H1 (cell line): Measurements from ENCODE around the gene MARCHF9. TPM values are rescaled to one million over a fixed set of nuclear protein-coding genes. Genes with fewer than 3 reads are reported as not detected.

Experiments used
- EP300 ChIP-seq, 2 experiments: IDR thresholded peaks; 1 replicate in 1 of 2; 2 replicates in 1 of 2; pipeline ENCODE4 v1.6.1; 2011 to 2012; ENCODE audit warnings: low read depth in 2 of 2, low read length in 2 of 2, mild to moderate bottlenecking in 2 of 2, borderline replicate concordance in 1 of 2, inconsistent platforms in 1 of 2, moderate library complexity in 1 of 2
- polyA plus RNA-seq, 7 experiments: library from polyadenylated mRNA; depleted of rRNA in 3 of 7; stranded (reverse) in 5 of 7; unstranded in 2 of 7; fragments of >200 nt in 5 of 7; fragments of 200-250 nt in 2 of 7; gene quantifications; 1 replicate in 5 of 7; 2 replicates in 1 of 7; 4 replicates in 1 of 7; pipeline versions ENCODE4 v1.2.1 to v1.2.3, GENCODE V29; 2011 to 2013; ENCODE audit warnings: missing spikeins in 2 of 7, mixed read lengths in 2 of 7
- total RNA-seq: library from RNA; stranded (reverse); fragmentation: NEBNext Ultra II Directional; extraction: Animal tissue kit (Norgen Biotek cat#: 25700); gene quantifications from 2 replicates; pipeline ENCODE4 v1.2.1, GENCODE V29; 2021
- TF ChIP-seq, protein P1 (sequence below), 3 experiments: IDR thresholded peaks; 1 replicate in 2 of 3; 2 replicates in 1 of 3; pipeline versions ENCODE4 v1.5.1 to v1.6.1; 2011; ENCODE audit warnings: low read length in 3 of 3, mild to moderate bottlenecking in 3 of 3, inconsistent platforms in 2 of 3, low read depth in 1 of 3, moderate library complexity in 1 of 3; ENCODE audit not compliant: insufficient read depth in 1 of 3; ENCODE audit errors: control extremely low read depth in 1 of 3

The MARCHF9 gene
- total and polyA plus RNA-seq, 2 of the 8 experiments (the other 6 are each of a cell fraction or from before 2014, with no cell fraction given): 6.4 to 7.8 TPM

DNA sequence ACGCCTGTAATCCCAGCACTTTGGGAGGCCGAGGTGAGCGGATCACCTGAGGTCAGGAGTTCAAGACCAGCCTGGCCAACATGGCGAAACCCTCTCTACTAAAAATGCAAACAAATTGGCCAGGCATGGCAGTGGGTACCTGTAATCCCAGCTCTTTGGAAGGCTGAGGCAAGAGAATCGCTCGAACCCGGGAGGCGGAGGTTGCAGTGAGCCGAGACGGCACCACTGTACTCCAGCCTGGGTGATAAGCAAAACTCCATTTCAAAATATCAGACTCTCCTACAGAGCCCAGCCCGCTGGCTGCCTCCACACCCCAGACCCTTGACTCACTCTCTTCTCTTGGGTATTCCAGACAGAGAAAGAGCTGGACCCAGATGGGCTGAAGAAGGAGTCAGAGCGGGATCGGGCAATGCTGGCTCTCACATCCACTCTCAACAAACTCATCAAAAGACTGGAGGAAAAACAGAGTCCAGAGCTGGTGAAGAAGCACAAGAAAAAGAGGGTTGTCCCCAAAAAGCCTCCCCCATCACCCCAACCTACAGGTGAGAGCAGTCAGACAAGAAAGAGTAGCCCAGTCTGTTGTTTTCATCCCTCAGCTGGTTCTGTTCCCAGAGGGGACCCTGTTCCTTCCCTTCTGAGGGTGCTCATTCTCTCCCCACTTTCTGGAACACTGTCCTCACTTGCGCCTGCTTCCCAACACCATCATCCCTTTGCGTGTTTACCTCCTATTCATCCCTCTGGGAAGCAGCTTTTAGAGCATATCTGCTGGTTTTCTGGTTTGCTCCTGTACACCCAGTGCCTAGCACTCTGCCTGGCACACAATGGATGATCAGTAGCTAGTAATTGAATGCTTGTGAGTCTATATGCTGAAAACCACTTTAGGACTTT, 36.0 kb upstream of the MARCHF9 start (continued):
- TF ChIP-seq EP300 (IDR thresholded peaks at IDR 0.05; ENCODE audit: borderline replicate concordance in 1 of 2, low read depth in 2 of 2, low read length in 2 of 2): no peak
- TF ChIP-seq, protein P1, sequence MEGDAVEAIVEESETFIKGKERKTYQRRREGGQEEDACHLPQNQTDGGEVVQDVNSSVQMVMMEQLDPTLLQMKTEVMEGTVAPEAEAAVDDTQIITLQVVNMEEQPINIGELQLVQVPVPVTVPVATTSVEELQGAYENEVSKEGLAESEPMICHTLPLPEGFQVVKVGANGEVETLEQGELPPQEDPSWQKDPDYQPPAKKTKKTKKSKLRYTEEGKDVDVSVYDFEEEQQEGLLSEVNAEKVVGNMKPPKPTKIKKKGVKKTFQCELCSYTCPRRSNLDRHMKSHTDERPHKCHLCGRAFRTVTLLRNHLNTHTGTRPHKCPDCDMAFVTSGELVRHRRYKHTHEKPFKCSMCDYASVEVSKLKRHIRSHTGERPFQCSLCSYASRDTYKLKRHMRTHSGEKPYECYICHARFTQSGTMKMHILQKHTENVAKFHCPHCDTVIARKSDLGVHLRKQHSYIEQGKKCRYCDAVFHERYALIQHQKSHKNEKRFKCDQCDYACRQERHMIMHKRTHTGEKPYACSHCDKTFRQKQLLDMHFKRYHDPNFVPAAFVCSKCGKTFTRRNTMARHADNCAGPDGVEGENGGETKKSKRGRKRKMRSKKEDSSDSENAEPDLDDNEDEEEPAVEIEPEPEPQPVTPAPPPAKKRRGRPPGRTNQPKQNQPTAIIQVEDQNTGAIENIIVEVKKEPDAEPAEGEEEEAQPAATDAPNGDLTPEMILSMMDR (IDR thresholded peaks at IDR 0.05; ENCODE audit: control extremely low read depth in 1 of 3, insufficient read depth in 1 of 3, low read depth in 1 of 3, low read length in 3 of 3): no peak
- TF ChIP-seq, all 59 proteins: peak for 0
